ENCODE results near the gene RIPK4.

DNA sequence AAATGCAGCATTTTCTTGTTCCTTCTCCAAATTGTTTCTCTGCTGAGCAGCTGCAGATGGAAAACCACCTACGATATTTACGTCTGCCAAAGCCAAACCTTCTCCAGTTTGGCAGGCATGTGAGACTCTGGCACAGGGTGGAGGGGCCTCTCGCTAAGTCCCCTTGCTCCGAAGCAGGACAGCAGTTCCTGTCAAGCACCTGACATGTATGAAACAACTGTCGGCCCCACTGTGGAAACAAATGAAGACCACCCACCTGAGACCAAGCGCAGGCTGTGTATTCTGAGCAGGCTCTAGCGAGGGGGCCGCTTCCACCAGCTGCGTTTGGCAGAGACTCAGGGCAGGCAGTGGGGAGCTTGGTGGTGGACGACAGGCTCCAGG lies 74.7 kb downstream of the RIPK4 start:
- no peak for TF ChIP-seq FOXM1 (IDR thresholded peaks at IDR 0.05; ENCODE audit: borderline replicate concordance)
- TF ChIP-seq FOXK2 (IDR thresholded peaks at IDR 0.05): no peak
- TF ChIP-seq ARNT (IDR thresholded peaks at IDR 0.05): no peak
- no peak for TF ChIP-seq SP1 (IDR thresholded peaks at IDR 0.05)
- no peak for TF ChIP-seq TARDBP (IDR thresholded peaks at IDR 0.05)
- TF ChIP-seq, protein P1, sequence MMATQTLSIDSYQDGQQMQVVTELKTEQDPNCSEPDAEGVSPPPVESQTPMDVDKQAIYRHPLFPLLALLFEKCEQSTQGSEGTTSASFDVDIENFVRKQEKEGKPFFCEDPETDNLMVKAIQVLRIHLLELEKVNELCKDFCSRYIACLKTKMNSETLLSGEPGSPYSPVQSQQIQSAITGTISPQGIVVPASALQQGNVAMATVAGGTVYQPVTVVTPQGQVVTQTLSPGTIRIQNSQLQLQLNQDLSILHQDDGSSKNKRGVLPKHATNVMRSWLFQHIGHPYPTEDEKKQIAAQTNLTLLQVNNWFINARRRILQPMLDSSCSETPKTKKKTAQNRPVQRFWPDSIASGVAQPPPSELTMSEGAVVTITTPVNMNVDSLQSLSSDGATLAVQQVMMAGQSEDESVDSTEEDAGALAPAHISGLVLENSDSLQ (IDR thresholded peaks at IDR 0.05): no peak

All from HEK293T (cell line).